ENCODE results near the gene RHBDL1.

Gene RHBDL1

GRCh38 chr16:638836-639235 lies 36.6 kb upstream of the RHBDL1 start:
- Histone ChIP-seq H2BK120ac (ENCODE audit: low read depth, low read length) (peak overlapping the region; percentile 82), H3K23ac (ENCODE audit: low read depth, low read length, poor library complexity) (peak overlapping the region; percentile 18), H3K9me3 (replicated peaks in 1 of 2; ENCODE audit: control insufficient read depth in 2 of 2, insufficient read depth in 1 of 2, low read depth in 1 of 2, low read length in 2 of 2) (no peaks in the 10 kb centered on the region), H3K79me1 (ENCODE audit: low read depth, low read length) (peaks cover 13% of the 10 kb centered on the region), H3K9ac (ENCODE audit: low read depth, low read length, poor library complexity) (no peak overlapping the region), H3K4me2 (ENCODE audit: insufficient read depth, low read length, poor library complexity, severe bottlenecking) (no peak overlapping the region), H3K4me3 (ENCODE audit: low read length in 2 of 2) (no peak overlapping the region), H4K8ac (ENCODE audit: low read depth, low read length) (no peak overlapping the region), H3K36me3 (replicated peaks in 1 of 2; ENCODE audit: control insufficient read depth in 2 of 2, insufficient read depth in 2 of 2, low read length in 2 of 2) (peaks cover 5 to 15% of the 10 kb centered on the region in 2 donors), H2BK5ac (ENCODE audit: low read length) (no peak overlapping the region), H4K91ac (ENCODE audit: low read depth, low read length, poor library complexity) (no peak overlapping the region), H3K27ac (replicated peaks; ENCODE audit: low read length) (no peak overlapping the region), H2BK15ac (ENCODE audit: low read length) (peak overlapping the region; percentile 17), H2AFZ (ENCODE audit: low read length) (no peak overlapping the region), H2AK5ac (ENCODE audit: low read depth, low read length) (peak overlapping the region; percentile 79), H3K18ac (ENCODE audit: low read length) (peak overlapping the region; percentile 42), H3K14ac (ENCODE audit: low read length) (no peak overlapping the region), H2BK12ac (ENCODE audit: low read length) (no peak overlapping the region), H3K27me3 (ENCODE audit: control insufficient read depth in 3 of 3, insufficient read depth in 3 of 3, low read depth in 1 of 3, low read length in 3 of 3) (peaks cover 0 to 20% (median 11%) of the 10 kb centered on the region in 3 experiments), H3K4me1 (ENCODE audit: control insufficient read depth in 2 of 2, insufficient read depth in 1 of 2, low read depth in 1 of 2, low read length in 2 of 2) (peaks cover 18 to 27% of the 10 kb centered on the region in 2 donors), H3K4ac (ENCODE audit: low read length) (no peak overlapping the region)
- DNase-seq (ENCODE audit: low spot score), result no peak
- no CpG with 5 or more reads among the region's 9 CpGs for WGBS, 2 donors (ENCODE audit: extremely low coverage in 2 of 2, insufficient read length in 2 of 2, insufficient replicate concordance in 1 of 2)

GRCh38 chr16:640614-641013 lies 34.9 kb upstream of the RHBDL1 start:
- H3K4me3 ChIP-seq (ENCODE audit: low read length in 2 of 2), result peak overlapping the region in 1 of 2 donors; percentile 53

GRCh38 chr16:641326-642188 lies 33.9 kb upstream of the RHBDL1 start, which contains the start of gene MCRIP2:
TSS of gene MCRIP2 (plus strand) at chr16:641828. CDS start at chr16:641992, 164 bp downstream.
- Histone ChIP-seq H2AFZ (ENCODE audit: low read length) (peak within 1 kb of the TSS; percentile 77), H3K14ac (ENCODE audit: low read length) (peak within 1 kb of the TSS; percentile 98), H4K8ac (ENCODE audit: low read depth, low read length) (peak within 1 kb of the TSS; percentile 65), H3K27ac (replicated peaks; ENCODE audit: low read length) (no peak within 1 kb of the TSS), H3K36me3 (replicated peaks in 1 of 2; ENCODE audit: control insufficient read depth in 2 of 2, insufficient read depth in 2 of 2, low read length in 2 of 2) (no peaks in the 10 kb centered on the region), H3K9ac (ENCODE audit: low read depth, low read length, poor library complexity) (peak within 1 kb of the TSS; percentile 86), H3K4me2 (ENCODE audit: insufficient read depth, low read length, poor library complexity, severe bottlenecking) (peak within 1 kb of the TSS; percentile 96), H3K18ac (ENCODE audit: low read length) (peak within 1 kb of the TSS; percentile 94), H3K4ac (ENCODE audit: low read length) (no peak within 1 kb of the TSS), H3K23ac (ENCODE audit: low read depth, low read length, poor library complexity) (peak within 1 kb of the TSS; percentile 98), H2BK5ac (ENCODE audit: low read length) (no peak within 1 kb of the TSS), H3K9me3 (replicated peaks in 1 of 2; ENCODE audit: control insufficient read depth in 2 of 2, insufficient read depth in 1 of 2, low read depth in 1 of 2, low read length in 2 of 2) (no peaks in the 10 kb centered on the region), H2BK120ac (ENCODE audit: low read depth, low read length) (peak within 1 kb of the TSS; percentile 81), H3K4me1 (ENCODE audit: control insufficient read depth in 2 of 2, insufficient read depth in 1 of 2, low read depth in 1 of 2, low read length in 2 of 2) (peaks cover 15 to 22% of the 10 kb centered on the region in 2 donors), H3K27me3 (ENCODE audit: control insufficient read depth in 3 of 3, insufficient read depth in 3 of 3, low read depth in 1 of 3, low read length in 3 of 3) (peaks cover 0 to 20% (median 11%) of the 10 kb centered on the region in 3 experiments), H3K4me3 (ENCODE audit: low read length in 2 of 2) (peak within 1 kb of the TSS; percentile 53 to 84), H2BK12ac (ENCODE audit: low read length) (peak within 1 kb of the TSS; percentile 73), H2BK15ac (ENCODE audit: low read length) (peak within 1 kb of the TSS; percentile 49), H2AK5ac (ENCODE audit: low read depth, low read length) (peak within 1 kb of the TSS; percentile 94), H4K91ac (ENCODE audit: low read depth, low read length, poor library complexity) (no peak within 1 kb of the TSS), H3K79me1 (ENCODE audit: low read depth, low read length) (peaks cover under 1% of the 10 kb centered on the region)
- DNase-seq (ENCODE audit: low spot score), result peak; percentile 79
- no CpG with 5 or more reads among the region's 81 CpGs for WGBS, 2 donors (ENCODE audit: extremely low coverage in 2 of 2, insufficient read length in 2 of 2, insufficient replicate concordance in 1 of 2)

More at GRCh38 chr16:640614-641013, 34.9 kb upstream of the RHBDL1 start:
- Histone ChIP-seq H3K27me3 (ENCODE audit: control insufficient read depth in 3 of 3, insufficient read depth in 3 of 3, low read depth in 1 of 3, low read length in 3 of 3) (peaks cover 0 to 20% (median 11%) of the 10 kb centered on the region in 3 experiments), H3K4me1 (ENCODE audit: control insufficient read depth in 2 of 2, insufficient read depth in 1 of 2, low read depth in 1 of 2, low read length in 2 of 2) (peaks cover 15 to 23% of the 10 kb centered on the region in 2 donors), H2AK5ac (ENCODE audit: low read depth, low read length) (peak overlapping the region; percentile 94), H3K4me2 (ENCODE audit: insufficient read depth, low read length, poor library complexity, severe bottlenecking) (no peak overlapping the region), H3K9me3 (replicated peaks in 1 of 2; ENCODE audit: control insufficient read depth in 2 of 2, insufficient read depth in 1 of 2, low read depth in 1 of 2, low read length in 2 of 2) (no peaks in the 10 kb centered on the region), H2BK15ac (ENCODE audit: low read length) (peak overlapping the region; percentile 21), H3K36me3 (replicated peaks in 1 of 2; ENCODE audit: control insufficient read depth in 2 of 2, insufficient read depth in 2 of 2, low read length in 2 of 2) (no peaks in the 10 kb centered on the region), H2BK120ac (ENCODE audit: low read depth, low read length) (no peak overlapping the region), H3K23ac (ENCODE audit: low read depth, low read length, poor library complexity) (no peak overlapping the region), H4K8ac (ENCODE audit: low read depth, low read length) (no peak overlapping the region), H3K9ac (ENCODE audit: low read depth, low read length, poor library complexity) (no peak overlapping the region), H4K91ac (ENCODE audit: low read depth, low read length, poor library complexity) (no peak overlapping the region), H2BK12ac (ENCODE audit: low read length) (no peak overlapping the region), H3K27ac (replicated peaks; ENCODE audit: low read length) (no peak overlapping the region), H2BK5ac (ENCODE audit: low read length) (no peak overlapping the region), H3K14ac (ENCODE audit: low read length) (no peak overlapping the region), H3K79me1 (ENCODE audit: low read depth, low read length) (peaks cover 5% of the 10 kb centered on the region), H2AFZ (ENCODE audit: low read length) (no peak overlapping the region), H3K18ac (ENCODE audit: low read length) (peak overlapping the region; percentile 94), H3K4ac (ENCODE audit: low read length) (no peak overlapping the region)
- no CpG with 5 or more reads among the region's 5 CpGs for WGBS, 2 donors (ENCODE audit: extremely low coverage in 2 of 2, insufficient read length in 2 of 2, insufficient replicate concordance in 1 of 2)
- DNase-seq (ENCODE audit: low spot score), result no peak

All from neuronal stem cell (in vitro differentiated cells).